ENCODE results near the gene HBA1.
"Not testable (repeated sequence)": the region's sequence is repeated elsewhere in the genome, so short reads cannot be mapped to it uniquely, and the experiment has no call there.

HBA1 gene

DNA sequence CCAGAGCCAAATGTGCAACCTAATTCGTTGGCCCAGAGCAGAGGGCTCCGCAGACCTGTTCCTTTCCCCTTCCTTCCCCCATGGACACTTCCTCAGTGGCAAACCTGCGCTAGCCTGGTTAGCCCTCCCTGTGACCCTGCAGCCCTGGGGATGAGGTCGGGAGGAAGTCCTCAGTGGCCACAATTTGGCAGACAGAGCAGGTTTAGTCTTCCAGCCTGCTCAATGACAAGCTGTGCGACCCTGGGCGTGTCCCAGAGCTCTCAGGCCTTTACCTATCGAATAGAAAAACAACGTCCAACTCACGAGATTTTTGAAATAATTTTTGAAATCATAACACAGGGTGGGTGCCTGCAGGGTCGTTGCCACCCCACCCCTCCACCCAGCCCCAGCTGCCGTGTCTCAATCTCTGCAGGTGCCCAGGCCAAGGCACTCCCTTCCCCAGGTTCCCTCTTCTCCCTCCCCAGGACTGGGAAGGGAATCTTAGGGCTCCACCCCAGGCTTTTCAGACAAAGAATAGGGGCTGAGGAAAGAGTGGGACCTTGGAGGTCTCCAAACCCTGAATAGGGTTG lies 9.3 kb upstream of the HBA1 start:
- no peak overlapping the region for H3K4me3 ChIP-seq (ENCODE audit: low read depth, low read length)
- TF ChIP-seq, protein P1, sequence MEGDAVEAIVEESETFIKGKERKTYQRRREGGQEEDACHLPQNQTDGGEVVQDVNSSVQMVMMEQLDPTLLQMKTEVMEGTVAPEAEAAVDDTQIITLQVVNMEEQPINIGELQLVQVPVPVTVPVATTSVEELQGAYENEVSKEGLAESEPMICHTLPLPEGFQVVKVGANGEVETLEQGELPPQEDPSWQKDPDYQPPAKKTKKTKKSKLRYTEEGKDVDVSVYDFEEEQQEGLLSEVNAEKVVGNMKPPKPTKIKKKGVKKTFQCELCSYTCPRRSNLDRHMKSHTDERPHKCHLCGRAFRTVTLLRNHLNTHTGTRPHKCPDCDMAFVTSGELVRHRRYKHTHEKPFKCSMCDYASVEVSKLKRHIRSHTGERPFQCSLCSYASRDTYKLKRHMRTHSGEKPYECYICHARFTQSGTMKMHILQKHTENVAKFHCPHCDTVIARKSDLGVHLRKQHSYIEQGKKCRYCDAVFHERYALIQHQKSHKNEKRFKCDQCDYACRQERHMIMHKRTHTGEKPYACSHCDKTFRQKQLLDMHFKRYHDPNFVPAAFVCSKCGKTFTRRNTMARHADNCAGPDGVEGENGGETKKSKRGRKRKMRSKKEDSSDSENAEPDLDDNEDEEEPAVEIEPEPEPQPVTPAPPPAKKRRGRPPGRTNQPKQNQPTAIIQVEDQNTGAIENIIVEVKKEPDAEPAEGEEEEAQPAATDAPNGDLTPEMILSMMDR (IDR thresholded peaks at IDR 0.05; ENCODE audit: borderline replicate concordance, insufficient read depth, low read depth, low read length) = no peak

DNA sequence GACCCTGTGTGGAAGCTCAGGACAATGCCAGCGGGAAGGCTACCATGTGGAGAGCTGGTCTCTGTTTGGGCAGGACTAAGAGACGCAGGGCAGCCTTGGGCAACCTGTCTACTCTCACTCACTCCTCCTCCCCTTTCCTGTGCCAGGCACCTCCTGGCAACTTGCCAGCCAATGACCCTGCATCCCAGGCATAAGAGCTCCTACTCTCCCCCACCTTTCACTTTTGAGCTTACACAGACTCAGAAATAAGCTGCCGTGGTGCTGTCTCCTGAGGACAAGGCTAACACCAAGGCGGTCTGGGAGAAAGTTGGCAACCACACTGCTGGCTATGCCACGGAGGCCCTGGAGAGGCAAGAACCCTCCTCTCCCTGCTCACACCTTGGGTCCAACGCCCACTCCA lies 8.1 kb upstream of the HBA1 start:
- TF ChIP-seq, protein P1 (IDR thresholded peaks at IDR 0.05; ENCODE audit: borderline replicate concordance, insufficient read depth, low read depth, low read length) = no peak
- H3K4me3 ChIP-seq (ENCODE audit: low read depth, low read length) = no peak overlapping the region

DNA sequence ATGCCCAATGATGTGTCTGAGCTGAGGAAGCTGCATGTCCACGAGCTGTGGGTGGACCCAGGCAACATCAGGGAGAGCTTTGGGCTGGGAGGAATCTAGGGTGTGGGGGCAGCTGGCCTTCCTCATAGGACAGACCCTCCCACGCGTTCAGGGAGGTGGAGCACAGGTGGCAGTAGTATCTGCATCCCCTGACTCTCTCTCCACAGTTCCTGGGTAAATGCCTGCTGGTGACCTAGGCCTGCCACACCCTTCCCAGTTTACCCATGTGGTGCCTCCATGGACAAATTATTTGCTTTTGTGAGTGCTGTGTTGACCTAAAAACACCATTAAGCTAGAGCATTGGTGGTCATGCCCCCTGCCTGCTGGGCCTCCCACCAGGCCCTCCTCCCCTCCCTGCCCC lies 7.5 kb upstream of the HBA1 start:
- H3K4me3 ChIP-seq (ENCODE audit: low read depth, low read length) = no peak overlapping the region
- TF ChIP-seq, protein P1 (IDR thresholded peaks at IDR 0.05; ENCODE audit: borderline replicate concordance, insufficient read depth, low read depth, low read length) = no peak

DNA sequence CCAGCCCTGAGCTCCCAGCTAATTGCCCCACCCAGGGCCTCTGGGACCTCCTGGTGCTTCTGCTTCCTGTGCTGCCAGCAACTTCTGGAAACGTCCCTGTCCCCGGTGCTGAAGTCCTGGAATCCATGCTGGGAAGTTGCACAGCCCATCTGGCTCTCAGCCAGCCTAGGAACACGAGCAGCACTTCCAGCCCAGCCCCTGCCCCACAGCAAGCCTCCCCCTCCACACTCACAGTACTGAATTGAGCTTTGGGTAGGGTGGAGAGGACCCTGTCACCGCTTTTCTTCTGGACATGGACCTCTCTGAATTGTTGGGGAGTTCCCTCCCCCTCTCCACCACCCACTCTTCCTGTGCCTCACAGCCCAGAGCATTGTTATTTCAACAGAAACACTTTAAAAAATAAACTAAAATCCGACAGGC lies 6.4 kb upstream of the HBA1 start:
- H3K4me3 ChIP-seq (ENCODE audit: low read depth, low read length) = not testable (repeated sequence)

DNA sequence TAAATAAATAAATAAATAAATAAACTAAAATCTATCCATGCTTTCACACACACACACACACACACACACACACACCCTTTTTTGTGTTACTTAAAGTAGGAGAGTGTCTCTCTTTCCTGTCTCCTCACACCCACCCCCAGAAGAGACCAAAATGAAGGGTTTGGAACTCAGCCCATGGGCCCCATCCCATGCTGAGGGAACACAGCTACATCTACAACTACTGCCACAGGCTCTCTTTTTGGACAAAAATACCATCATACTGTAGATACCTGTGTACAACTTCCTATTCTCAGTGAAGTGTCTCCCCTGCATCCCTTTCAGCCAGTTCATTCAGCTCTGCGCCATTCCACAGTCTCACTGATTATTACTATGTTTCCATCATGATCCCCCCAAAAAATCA lies 5.7 kb upstream of the HBA1 start:
- H3K4me3 ChIP-seq (ENCODE audit: low read depth, low read length) = no peak overlapping the region
- TF ChIP-seq, protein P1 (IDR thresholded peaks at IDR 0.05; ENCODE audit: borderline replicate concordance, insufficient read depth, low read depth, low read length) = no peak

DNA sequence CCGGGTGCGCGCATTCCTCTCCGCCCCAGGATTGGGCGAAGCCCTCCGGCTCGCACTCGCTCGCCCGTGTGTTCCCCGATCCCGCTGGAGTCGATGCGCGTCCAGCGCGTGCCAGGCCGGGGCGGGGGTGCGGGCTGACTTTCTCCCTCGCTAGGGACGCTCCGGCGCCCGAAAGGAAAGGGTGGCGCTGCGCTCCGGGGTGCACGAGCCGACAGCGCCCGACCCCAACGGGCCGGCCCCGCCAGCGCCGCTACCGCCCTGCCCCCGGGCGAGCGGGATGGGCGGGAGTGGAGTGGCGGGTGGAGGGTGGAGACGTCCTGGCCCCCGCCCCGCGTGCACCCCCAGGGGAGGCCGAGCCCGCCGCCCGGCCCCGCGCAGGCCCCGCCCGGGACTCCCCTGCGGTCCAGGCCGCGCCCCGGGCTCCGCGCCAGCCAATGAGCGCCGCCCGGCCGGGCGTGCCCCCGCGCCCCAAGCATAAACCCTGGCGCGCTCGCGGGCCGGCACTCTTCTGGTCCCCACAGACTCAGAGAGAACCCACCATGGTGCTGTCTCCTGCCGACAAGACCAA lies 4.0 kb upstream of the HBA1 start, which contains the start of gene HBA2:
Gene HBA2 (plus strand): TSS at position 503 of the 568 bp plus-strand sequence. CDS start 37 bp downstream, at position 540.
- H3K4me3 ChIP-seq (ENCODE audit: low read depth, low read length) = not testable (repeated sequence)

DNA sequence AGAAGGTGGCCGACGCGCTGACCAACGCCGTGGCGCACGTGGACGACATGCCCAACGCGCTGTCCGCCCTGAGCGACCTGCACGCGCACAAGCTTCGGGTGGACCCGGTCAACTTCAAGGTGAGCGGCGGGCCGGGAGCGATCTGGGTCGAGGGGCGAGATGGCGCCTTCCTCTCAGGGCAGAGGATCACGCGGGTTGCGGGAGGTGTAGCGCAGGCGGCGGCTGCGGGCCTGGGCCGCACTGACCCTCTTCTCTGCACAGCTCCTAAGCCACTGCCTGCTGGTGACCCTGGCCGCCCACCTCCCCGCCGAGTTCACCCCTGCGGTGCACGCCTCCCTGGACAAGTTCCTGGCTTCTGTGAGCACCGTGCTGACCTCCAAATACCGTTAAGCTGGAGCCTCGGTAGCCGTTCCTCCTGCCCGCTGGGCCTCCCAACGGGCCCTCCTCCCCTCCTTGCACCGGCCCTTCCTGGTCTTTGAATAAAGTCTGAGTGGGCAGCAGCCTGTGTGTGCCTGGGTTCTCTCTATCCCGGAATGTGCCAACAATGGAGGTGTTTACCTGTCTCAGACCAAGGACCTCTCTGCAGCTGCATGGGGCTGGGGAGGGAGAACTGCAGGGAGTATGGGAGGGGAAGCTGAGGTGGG lies 3.1 kb upstream of the HBA1 start:
- H3K4me3 ChIP-seq (ENCODE audit: low read depth, low read length) = not testable (repeated sequence)

DNA sequence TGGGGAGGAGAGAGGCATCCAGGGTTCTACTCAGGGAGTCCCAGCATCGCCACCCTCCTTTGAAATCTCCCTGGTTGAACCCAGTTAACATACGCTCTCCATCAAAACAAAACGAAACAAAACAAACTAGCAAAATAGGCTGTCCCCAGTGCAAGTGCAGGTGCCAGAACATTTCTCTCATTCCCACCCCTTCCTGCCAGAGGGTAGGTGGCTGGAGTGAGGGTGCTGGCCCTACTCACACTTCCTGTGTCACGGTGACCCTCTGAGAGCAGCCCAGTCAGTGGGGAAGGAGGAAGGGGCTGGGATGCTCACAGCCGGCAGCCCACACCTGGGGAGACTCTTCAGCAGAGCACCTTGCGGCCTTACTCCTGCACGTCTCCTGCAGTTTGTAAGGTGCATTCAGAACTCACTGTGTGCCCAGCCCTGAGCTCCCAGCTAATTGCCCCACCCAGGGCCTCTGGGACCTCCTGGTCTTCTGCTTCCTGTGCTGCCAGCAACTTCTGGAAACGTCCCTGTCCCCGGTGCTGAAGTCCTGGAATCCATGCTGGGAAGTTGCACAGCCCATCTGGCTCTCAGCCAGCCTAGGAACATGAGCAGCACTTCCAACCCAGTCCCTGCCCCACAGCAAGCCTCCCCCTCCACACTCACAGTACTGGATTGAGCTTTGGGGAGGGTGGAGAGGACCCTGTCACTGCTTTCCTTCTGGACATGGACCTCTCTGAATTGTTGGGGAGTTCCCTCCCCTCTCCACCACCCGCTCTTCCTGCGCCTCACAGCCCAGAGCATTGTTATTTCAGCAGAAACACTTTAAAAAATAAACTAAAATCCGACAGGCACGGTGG lies 2.3 kb upstream of the HBA1 start:
- H3K4me3 ChIP-seq (ENCODE audit: low read depth, low read length) = not testable (repeated sequence)
